SK-N-SH (cell line): ENCODE measurements around the gene RPS6KB2. TPM values are rescaled to one million over a fixed set of nuclear protein-coding genes. Genes with fewer than 3 reads are reported as not detected.

Source experiments
- CTCF ChIA-PET: fragments of 300-600, 350-600 bp; formaldehyde crosslinking; extraction: SDS; loops from one replicate; lab custom pipeline; 2021; lab: Yijun Ruan, JAX
- POLR2A ChIA-PET: fragments of 350-600 bp; sonication (Branson Sonifier 250); formaldehyde crosslinking; extraction: SDS; loops from one replicate; lab custom pipeline; 2020; ENCODE audit warnings: antibody characterized with exemption, inconsistent platforms; lab: Yijun Ruan, JAX
- DNase-seq: peaks from one replicate; pipeline ENCODE4 v3.0.0; 2012
- H2AFZ ChIP-seq: fragments of 200-600 bp; sonication (generic); 2 replicates; pipeline ENCODE4 v1.8.1; 2016; ENCODE audit warnings: antibody characterized with exemption, mild to moderate bottlenecking, low read depth
- H3F3A ChIP-seq: fragments of 200-600 bp; sonication (generic); replicated peaks from 2 replicates; pipeline ENCODE3; 2016; ENCODE audit warnings: antibody characterized with exemption, mild to moderate bottlenecking; ENCODE audit not compliant: insufficient read depth
- H3K27ac ChIP-seq, 2 experiments: fragments of 200-500 bp in 1 of 2; fragments of 200-600 bp in 1 of 2; sonication (Bioruptor generic) in 1 of 2; sonication (generic), shearing (Covaris generic) in 1 of 2; 2 replicates each; pipeline versions ENCODE4 v1.5.1 to v1.6.1; 2014 to 2016; ENCODE audit warnings: low read depth in 2 of 2, inconsistent platforms in 1 of 2, low read length in 1 of 2, mild to moderate bottlenecking in 1 of 2, mixed read lengths in 1 of 2
- H3K27me3 ChIP-seq: fragments of 200-600 bp; sonication (generic), shearing (Covaris generic); 2 replicates; pipeline ENCODE4 v1.6.1; 2016; ENCODE audit warnings: mixed run types; ENCODE audit not compliant: insufficient read depth
- H3K36me3 ChIP-seq, 2 experiments: fragments of 200-500 bp in 1 of 2; fragments of 200-600 bp in 1 of 2; sonication (Bioruptor generic) in 1 of 2; sonication (generic) in 1 of 2; replicated peaks in 1 of 2; 2 replicates each; pipeline versions ENCODE3 to v1.5.1; 2014 to 2016; ENCODE audit warnings: low read length in 1 of 2, mild to moderate bottlenecking in 1 of 2; ENCODE audit not compliant: insufficient read depth in 2 of 2, control insufficient read depth in 1 of 2
- H3K4me1 ChIP-seq, 2 experiments: fragments of 200-500 bp in 1 of 2; fragments of 200-600 bp in 1 of 2; sonication (Bioruptor generic) in 1 of 2; sonication (generic), shearing (Covaris generic) in 1 of 2; 2 replicates each; pipeline versions ENCODE4 v1.5.1 to v1.6.1; 2014 to 2016; ENCODE audit warnings: low read depth in 1 of 2, low read length in 1 of 2, mixed run types in 1 of 2; ENCODE audit not compliant: insufficient read depth in 2 of 2, control insufficient read depth in 1 of 2
- H3K4me2 ChIP-seq: fragments of 200-600 bp; sonication (generic), shearing (Covaris generic); 2 replicates; pipeline ENCODE4 v1.6.1; 2017; ENCODE audit warnings: mixed run types
- H3K4me3 ChIP-seq, 2 experiments: fragments of 200-500 bp in 1 of 2; fragments of 200-600 bp in 1 of 2; sonication (Bioruptor generic) in 1 of 2; sonication (generic), shearing (Covaris generic) in 1 of 2; 2 replicates each; pipeline versions ENCODE4 v1.5.1 to v1.8.1; 2014 to 2016; ENCODE audit warnings: low read depth in 2 of 2, inconsistent platforms in 1 of 2, low read length in 1 of 2, mild to moderate bottlenecking in 1 of 2, mixed read lengths in 1 of 2, moderate library complexity in 1 of 2
- H3K79me2 ChIP-seq: fragments of 200-600 bp; sonication (generic); 2 replicates; pipeline ENCODE4 v1.8.1; 2017; ENCODE audit warnings: mild to moderate bottlenecking; ENCODE audit not compliant: insufficient read depth
- H3K9ac ChIP-seq: fragments of 200-600 bp; sonication (generic); 2 replicates; pipeline ENCODE4 v1.6.1; 2017; ENCODE audit warnings: mixed run types
- H3K9me2 ChIP-seq: fragments of 200-600 bp; sonication (generic); 2 replicates; pipeline ENCODE4 v1.6.1; 2017; ENCODE audit warnings: mixed run types
- H3K9me3 ChIP-seq: fragments of 200-600 bp; sonication (generic); 2 replicates; pipeline ENCODE4 v1.6.1; 2017; ENCODE audit warnings: mixed run types, mild to moderate bottlenecking, moderate library complexity
- H4K20me1 ChIP-seq: fragments of 200-600 bp; sonication (generic); 2 replicates; pipeline ENCODE4 v1.6.1; 2017; ENCODE audit warnings: mild to moderate bottlenecking, mixed run types; ENCODE audit not compliant: insufficient read depth
- FOXM1 ChIP-seq: IDR thresholded peaks from 2 replicates; pipeline ENCODE4 v1.4.0; 2012; ENCODE audit warnings: low read depth, mild to moderate bottlenecking
- GATA2 ChIP-seq: sonication (generic); formaldehyde crosslinking; IDR thresholded peaks from 2 replicates; pipeline ENCODE4 v1.5.0; 2020; ENCODE audit warnings: mild to moderate bottlenecking, missing genetic modification reagents
- JUND ChIP-seq: IDR thresholded peaks from 2 replicates; pipeline ENCODE4 v1.4.0; 2012
- PBX3 ChIP-seq: IDR thresholded peaks from 2 replicates; pipeline ENCODE4; 2012
- RXRA ChIP-seq: IDR thresholded peaks from 2 replicates; pipeline ENCODE4 v1.4.0; 2012; ENCODE audit warnings: low read depth, mild to moderate bottlenecking, borderline replicate concordance
- WGBS: methylation state at CpG from one replicate; pipeline ENCODE4 v1.1.6; 2017; ENCODE audit warnings: low lambda C conversion rate; 5-methylcytosine and 5-hydroxymethylcytosine counted together
- polyA plus RNA-seq, 3 experiments: library from polyadenylated mRNA; depleted of rRNA; stranded (reverse); fragments of >200 nt; gene quantifications; 2 replicates each; pipeline ENCODE4 v1.2.3, GENCODE V29; 2012
- TF ChIP-seq, protein P1 (sequence below): IDR thresholded peaks from 2 replicates; pipeline ENCODE4 v1.4.0; 2012; ENCODE audit warnings: low read depth, borderline replicate concordance

The RPS6KB2 gene
- polyA plus RNA-seq, 1 of the 3 experiments (the other 2 are of a cell fraction): 52.0 TPM

DNA sequence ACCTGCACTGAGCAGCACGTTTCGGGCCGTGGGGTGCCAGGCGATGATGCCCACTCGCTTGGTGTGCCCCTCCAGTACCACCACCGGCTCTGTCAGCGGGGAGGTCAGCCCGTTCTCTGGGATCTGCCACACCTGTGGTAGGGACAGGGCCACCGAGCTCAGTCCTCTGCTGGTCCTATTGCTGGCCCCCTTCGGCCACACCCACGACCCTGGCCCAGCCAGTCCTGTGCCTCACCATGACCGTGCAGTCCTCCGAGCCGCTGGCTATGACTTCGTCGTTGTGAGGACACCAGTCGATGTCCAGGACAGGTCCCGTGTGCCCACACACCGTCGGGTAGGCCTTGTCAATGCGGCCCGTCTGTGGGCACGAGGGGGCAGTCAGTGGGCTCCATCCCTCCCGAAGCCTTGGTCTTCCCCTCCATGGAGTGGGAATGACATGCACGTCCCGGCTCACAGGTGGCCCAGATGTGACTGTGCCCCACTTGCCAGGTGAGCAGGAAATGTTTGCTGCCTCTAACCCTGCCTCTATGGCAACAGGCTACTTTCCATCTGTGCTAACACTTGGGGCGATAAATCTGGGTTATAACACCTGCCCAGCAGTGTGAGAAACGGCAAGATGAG lies 13.5 kb downstream of the RPS6KB2 start:
- H2AFZ ChIP-seq: no peak overlapping the region
- H3K36me3 ChIP-seq: peaks cover 0 to 31% of the 10 kb centered on the region in 2 experiments
- no peaks in the 10 kb centered on the region for H4K20me1 ChIP-seq
- H3K4me3 ChIP-seq: peak overlapping the region in 1 of 2 experiments; percentile 83; a peak in 1 of 4 replicates
- no peaks in the 10 kb centered on the region for H3K27me3 ChIP-seq
- H3K79me2 ChIP-seq: peaks cover 12% of the 10 kb centered on the region; the same call in 1 of the 2 replicates
- H3K27ac ChIP-seq: no peak overlapping the region
- H3K9me3 ChIP-seq: no peaks in the 10 kb centered on the region
- H3K4me2 ChIP-seq: peak overlapping the region; percentile 95; the same call in 1 of the 2 replicates
- H3K4me1 ChIP-seq: peaks cover 4 to 11% of the 10 kb centered on the region in 2 experiments; a peak in 3 of 4 replicates
- no peaks in the 10 kb centered on the region for H3K9me2 ChIP-seq
- 87% methylated on average over 13 of the region's 28 CpGs for WGBS
- no peaks in the 10 kb centered on the region for H3F3A ChIP-seq
- CTCF ChIA-PET: interaction anchor here (0.7 kb wide), 1 partner anchor 12 kb away, joined by 3 read pairs; no protein-coding TSS in a partner anchor
- H3K9ac ChIP-seq: no peak overlapping the region
- DNase-seq: no peak
- POLR2A ChIA-PET: interaction anchor here (0.7 to 1.7 kb wide), 3 partner anchors 11 to 40 kb away, joined by 3 to 4 read pairs (median 3); partner anchors contain the start of genes PPP1CA and RPS6KB2
- TF ChIP-seq, protein P1, sequence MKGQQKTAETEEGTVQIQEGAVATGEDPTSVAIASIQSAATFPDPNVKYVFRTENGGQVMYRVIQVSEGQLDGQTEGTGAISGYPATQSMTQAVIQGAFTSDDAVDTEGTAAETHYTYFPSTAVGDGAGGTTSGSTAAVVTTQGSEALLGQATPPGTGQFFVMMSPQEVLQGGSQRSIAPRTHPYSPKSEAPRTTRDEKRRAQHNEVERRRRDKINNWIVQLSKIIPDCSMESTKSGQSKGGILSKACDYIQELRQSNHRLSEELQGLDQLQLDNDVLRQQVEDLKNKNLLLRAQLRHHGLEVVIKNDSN: no peak
- TF ChIP-seq RXRA: no peak
- no peak for TF ChIP-seq JUND
- no peak for TF ChIP-seq PBX3
- no peak for TF ChIP-seq GATA2 (CRISPR knock-in tag)

DNA sequence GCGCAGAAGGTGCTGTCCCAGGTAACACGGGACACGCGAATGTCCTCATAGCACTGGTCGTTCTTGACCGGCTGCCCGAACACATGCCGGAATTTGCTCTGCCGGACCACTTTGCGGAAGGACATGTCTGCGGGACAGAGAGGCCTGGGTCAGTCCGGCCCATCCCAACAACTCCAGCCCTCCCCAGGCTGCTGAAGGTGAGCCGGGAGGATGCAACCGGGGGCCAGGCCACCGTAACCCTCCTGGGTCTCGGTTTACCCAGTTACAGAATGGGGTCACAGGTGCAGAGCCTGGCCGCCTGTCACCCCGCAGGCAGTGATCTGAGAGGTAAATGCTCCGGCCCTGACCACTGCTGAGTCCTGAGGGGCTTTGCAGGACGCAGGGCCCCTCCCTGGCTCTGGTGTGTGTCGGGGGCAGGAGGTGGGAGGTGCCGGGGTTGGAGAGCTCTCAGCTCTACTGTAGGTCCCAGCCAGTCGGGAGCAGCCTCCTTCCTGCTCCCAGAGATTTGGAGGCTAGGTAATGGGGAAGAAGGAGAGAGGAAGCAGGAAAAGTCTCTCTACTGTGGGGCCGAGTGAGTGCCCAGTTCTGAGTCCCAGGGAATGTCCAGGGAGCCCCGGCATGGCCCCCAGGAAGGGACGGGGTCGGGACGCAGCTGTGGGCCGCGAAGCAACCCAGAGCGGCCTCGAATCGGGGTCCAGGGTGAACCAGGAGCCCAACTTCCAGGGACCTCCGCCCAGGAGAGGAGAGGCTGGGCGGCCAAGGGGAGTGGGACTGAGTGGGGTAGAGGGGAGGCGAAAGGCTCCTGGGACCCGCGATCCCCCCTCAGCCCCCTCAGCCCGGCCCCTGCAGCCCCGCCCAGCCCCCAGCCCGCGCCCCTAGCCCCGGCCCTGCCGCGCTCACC lies 14.5 kb downstream of the RPS6KB2 start:
- no peak overlapping the region for H2AFZ ChIP-seq
- TF ChIP-seq FOXM1: no peak
- TF ChIP-seq, all 33 proteins: peak for 0
- peak overlapping the region; percentile 44 to 51 for H3K27ac ChIP-seq
- POLR2A ChIA-PET: no interaction called here
- peak overlapping the region; percentile 80 to 83 for H3K4me3 ChIP-seq
- 18% methylated on average over 17 of the region's 45 CpGs for WGBS
- H3K9me2 ChIP-seq: no peaks in the 10 kb centered on the region
- no peaks in the 10 kb centered on the region for H3F3A ChIP-seq
- peaks cover 12% of the 10 kb centered on the region; the same call in 1 of the 2 replicates for H3K79me2 ChIP-seq
- H4K20me1 ChIP-seq: no peaks in the 10 kb centered on the region
- no peaks in the 10 kb centered on the region for H3K27me3 ChIP-seq
- H3K9me3 ChIP-seq: no peaks in the 10 kb centered on the region
- peaks cover 4 to 11% of the 10 kb centered on the region in 2 experiments; a peak in 3 of 4 replicates for H3K4me1 ChIP-seq
- peaks cover 0 to 25% of the 10 kb centered on the region in 2 experiments for H3K36me3 ChIP-seq
- DNase-seq: no peak
- H3K4me2 ChIP-seq: peak overlapping the region; percentile 95
- CTCF ChIA-PET: no interaction called here
- H3K9ac ChIP-seq: peak overlapping the region; percentile 80
